CMK (cell line): Measurements from ENCODE around the gene STN1.

Experiments
- DNase-seq: peaks from one replicate; pipeline ENCODE4 v3.0.0-alpha.2; 2010; ENCODE audit warnings: low read depth

STN1 gene

DNA sequence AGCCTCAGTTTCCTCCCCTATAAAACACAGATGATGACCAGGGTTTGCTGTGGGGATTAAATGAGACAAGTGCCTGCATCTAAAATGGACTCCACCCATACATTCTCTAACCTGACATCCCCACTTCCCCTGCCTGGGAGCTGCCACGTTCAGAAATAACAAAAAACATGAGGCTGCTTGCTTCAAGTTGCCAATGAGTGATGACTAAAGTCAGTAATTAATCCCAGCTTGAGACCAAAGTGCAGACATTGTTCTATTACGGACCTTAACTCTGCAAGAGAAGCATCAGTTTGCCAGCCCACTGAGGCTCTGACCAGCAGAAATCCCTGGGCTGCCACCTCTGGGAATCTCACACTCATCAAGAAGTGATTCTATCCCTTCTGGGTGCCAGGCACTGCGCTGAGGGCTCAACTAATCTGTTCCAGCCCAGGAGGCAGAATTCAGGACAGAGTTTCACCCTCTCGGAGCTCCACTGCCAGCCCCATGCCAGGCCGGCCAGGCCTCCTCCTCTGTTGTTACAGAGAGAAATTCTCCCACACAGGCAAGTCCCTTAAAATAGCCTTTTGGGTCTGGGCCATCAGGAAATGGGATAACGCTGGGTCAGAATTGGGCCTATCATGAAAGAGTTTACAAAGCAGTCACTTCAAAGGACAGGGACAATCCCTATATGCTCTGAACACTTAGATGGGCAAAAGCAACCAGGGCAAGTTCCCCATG is 74.0 kb downstream of the STN1 start:
- DNase-seq: no peak

DNA sequence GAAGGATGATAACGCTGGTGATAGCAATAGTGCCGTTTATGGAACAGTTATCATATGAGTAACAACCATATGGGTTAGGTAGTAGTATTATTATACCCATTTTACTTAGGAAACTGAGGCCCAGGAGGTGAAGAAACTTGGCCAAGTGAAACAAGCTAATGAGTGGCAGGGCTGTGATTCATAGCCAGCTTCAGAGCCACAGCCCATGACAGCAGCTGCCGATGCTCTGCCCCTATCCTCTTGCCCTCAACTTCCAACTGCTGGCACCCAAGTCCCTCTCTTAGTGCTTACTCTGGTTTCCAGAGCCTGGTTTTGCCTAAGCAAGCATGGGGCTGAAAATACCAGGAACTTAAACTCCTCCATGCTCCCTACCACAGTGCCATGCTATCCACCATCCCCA is 74.9 kb downstream of the STN1 start:
- no peak for DNase-seq

DNA sequence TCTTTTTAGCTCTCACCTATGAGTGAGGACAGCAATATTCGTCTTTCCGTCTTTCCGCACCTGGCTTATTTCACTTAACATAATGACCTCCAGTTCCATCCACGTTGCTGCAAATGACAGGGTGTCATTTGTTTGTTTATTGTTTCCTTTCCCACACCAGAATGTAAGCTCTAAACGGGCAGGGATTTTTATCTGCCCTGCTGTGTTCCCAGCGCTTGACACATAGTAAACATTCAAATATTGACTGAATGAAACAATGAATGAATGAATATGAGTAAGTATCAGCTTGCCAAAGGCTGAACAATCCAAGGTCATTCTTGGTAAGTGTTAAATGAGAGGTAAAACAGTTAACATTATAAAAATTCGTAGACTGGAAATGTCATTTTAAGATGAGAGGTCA is 75.4 kb downstream of the STN1 start:
- DNase-seq: no peak

DNA sequence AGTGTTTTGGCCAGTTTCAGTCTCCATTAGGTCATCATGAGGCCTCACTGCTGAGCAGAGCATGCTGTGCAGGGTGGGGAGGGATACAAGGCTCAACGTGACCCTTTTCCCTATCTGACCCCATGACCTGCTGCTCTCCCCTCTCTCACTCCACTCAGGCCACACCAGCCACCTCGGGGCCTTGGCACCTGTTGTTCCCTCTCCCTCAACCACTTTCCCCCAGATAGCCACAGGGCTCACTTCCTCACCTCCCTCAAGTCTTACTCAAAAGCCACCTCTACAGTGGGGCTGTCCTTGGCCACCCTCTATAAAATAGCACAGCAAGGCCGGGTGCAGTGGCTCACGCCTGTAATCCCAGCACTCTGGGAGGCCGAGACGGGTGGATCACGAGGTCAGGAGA is 76.5 kb downstream of the STN1 start:
- no peak for DNase-seq

DNA sequence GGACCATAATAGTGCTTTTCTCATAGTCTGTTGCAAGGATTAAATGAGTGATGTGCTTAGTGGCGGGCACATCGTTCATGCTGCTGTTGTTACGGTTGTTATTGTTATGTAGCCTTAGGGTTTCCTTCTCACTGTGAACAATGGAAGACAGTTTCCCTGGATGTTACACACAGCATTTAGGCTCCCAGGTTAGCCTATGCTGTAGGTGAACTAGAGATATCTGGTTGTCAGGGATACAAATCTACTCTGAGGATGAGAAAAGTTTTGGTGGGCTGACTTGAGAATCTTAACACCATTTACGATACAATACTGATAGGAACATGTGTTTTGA is 77.3 kb downstream of the STN1 start:
- DNase-seq: no peak

DNA sequence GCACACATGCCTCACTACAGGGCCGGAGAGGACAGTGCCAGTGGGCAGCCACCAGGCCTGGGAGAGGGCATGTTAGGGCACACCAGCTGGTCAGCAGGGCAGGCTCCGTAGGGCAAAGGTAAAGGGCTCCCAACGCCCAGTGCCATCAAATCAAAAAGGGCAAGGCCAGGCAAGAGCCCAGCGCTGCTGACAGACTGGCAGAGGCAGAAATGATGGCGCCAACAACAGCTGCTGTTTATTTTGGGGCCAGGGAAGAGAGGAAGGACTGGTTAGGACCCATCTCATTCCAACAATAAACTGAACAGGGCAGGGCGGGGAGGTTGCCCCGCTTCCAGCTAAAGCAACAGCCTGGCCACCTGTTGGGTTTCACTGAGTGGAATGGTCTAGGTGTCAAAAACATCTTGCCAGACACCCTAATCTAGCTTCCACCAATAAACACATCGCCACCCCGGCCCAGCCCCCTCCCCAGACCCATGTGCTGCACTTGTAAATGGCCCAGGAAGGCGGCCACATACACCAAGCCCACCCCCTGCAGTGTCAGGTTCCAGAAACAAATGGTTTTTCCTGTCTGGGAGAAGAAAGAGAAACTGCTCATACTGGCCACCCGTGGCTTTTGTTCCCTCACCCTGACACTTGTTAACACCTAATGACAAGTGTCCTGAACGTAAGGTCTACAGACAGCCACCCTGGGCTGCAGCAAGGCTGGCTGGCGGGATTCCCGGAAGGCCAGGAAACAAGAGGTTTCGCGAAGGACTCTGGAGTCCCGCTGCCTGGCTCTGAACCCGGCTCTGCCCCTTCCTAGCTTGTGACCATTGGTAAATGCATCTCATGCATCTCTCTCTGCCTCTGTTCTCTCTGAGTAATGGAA is 77.9 kb downstream of the STN1 start:
- no peak for DNase-seq

DNA sequence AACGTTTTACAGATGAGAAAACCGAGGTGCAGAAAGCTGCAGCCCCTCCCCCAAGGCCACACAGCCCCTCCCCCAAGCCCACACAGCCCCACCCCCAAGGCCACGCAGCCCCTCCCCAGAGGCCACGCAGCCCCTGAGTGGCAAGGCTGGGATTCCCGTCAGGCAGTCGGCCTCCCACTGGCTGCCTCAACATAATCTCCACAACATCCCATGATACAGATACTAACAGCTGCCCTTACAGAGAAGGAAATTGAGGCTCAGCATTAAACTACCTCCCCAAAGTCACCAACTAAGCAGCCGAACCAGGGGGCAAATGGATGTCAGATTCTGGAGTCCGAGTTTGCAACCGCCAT is 78.5 kb downstream of the STN1 start:
- no peak for DNase-seq

DNA sequence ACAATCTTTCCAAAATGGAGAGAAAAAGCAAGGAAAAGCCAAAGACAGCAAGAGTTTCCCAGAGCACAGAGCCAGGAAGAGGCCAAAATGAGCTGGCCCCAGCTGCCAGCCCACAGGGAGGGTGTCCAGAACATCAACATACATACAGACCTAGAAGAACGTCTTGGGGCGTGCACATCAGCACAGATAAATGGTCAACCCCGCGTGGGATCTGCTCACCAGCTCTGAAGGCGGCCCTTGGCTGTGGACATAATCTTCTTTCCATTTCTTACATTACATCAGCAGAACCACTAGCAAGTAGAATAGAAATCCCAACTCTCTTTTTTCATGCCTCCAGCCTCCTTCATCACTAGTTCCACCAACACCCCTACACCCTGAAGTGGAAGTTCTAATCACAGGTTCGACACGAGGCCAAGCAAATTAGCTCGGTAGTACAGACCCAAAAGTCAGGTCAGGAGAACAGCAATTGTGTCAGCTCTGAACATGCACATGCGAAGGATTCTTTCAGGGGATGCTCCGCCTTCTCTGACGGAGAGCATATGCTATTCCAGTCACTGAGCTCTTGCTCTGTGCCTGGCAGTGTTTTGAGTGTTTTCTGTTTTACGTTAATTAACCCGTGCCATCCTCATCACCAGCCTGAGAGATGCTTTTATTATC is 79.0 kb downstream of the STN1 start:
- DNase-seq: no peak

DNA sequence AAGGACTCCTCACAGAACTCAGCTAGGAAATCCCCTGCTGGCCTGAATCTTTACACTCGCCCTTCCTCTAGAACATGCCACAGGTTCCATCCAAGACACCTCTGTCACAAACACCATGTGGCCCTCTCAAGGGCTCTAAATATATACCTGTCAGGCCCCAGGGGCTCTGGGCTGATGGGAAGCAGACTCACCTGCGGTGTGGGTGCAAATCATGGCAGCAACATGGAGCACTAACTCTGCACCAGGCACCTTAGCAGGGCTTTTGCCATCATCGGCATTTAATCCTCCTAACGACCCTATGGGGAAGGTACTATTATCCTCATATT is 80.0 kb downstream of the STN1 start:
- no peak for DNase-seq

DNA sequence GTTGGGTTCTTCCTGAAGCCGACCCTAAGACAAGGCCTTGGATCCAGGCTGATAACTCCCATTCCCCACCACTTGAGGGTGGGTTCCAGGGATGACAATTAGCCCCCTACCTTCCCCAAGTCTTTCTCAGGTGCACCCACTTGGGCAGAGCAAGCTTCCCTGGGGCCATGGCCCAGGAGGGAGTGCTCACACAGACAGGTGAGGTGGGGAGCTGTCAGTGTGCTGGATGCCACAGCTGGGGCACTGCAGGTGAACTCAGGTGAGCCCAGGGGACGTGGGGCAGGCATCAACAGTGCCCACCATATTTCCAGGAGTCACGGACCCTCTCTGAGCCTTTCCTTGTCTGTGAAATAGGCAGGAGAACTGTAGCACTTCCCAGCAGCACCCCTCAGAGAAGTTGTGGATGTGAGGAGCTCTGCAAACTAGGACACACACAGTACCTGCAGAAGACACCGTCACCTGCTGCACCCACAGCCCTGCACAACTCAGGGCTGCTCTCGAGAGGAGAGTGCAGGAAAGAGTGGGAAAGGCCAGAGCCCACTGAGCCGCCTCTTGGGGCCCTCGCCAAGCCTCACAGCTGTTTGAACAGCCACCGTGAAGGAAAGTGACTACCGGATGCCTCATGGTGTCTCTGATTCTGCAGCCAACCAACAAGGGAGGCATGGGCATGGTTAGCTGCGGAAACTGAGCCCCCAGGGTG is 80.5 kb downstream of the STN1 start:
- no peak for DNase-seq

DNA sequence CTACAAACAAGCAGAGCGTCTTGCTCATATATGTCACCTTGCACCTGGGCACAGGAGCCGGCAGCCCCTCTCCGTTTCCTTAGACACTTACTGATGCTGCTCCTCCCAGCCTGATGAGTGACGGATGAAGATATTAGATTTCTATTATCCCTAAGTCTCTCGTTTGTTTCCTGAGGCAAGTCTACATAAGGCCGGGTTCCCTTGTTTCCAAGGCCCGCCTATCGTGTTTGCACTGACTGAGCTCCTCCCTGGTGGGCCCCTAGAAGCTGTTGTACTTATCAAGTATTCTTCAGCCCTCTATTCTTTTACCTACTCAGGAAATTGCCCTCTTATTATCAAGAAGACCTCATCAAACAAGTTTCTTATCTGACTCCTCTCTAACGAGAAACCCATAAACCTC is 81.1 kb downstream of the STN1 start:
- DNase-seq: no peak

DNA sequence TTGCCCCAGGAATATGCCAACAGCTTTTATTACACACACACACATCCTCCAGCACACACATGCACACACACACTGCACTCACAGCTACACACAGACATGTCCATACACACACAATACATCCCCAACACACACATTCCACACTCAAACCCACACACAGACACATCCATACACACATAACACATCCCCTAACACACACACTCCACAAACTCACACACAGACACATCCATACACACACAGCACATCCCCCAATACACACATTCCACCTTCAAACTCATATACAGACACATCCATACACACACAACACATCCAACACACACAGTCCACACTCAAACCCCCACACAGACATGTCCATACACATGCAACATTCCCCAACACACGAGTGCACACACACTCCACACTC is 81.7 kb downstream of the STN1 start:
- DNase-seq: no peak

DNA sequence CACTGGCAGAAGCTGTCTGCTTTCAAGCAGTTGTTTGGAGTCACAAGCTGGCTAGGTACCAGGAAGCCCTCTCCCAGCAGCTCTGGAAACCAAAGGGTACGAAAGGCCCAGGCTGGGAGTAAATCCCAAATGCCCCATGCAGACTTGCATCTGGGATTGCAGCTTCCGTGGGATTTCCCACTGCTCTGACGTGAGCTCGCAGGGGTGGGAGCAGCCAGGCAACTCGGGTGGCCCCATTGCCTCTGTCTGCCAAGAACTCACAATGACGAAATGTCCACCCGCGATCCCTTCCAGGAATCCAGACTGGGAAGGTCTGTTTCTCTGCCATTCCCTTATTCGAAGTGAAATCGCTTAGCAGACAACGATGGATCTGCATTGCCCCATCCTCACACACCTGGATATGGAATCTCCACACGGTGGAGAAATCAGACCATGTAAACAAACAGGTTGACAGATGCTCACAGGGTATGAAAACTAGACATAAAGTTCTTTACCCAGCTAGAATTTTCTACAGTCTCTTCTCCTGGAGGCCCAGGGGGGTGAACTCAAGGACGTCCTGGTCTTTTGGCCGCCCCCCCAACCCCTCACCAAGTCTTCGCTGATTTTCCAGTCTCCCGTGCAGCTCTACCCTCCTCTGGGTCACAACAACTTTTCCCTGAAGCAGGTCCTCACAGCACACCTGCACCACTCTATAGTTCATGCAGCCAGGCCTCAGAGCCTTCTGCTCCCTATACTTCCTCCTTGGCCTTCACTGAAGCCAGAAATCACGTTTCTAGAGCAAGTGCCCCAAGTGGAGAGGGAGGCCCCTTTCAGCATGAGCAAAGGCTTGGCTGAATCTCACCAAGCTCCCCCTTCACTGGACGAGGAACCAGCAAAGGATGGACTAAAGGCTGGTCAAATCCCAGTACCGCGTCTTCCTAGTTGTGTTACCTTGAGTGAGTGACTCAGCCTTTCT is 82.6 kb downstream of the STN1 start:
- no peak for DNase-seq

DNA sequence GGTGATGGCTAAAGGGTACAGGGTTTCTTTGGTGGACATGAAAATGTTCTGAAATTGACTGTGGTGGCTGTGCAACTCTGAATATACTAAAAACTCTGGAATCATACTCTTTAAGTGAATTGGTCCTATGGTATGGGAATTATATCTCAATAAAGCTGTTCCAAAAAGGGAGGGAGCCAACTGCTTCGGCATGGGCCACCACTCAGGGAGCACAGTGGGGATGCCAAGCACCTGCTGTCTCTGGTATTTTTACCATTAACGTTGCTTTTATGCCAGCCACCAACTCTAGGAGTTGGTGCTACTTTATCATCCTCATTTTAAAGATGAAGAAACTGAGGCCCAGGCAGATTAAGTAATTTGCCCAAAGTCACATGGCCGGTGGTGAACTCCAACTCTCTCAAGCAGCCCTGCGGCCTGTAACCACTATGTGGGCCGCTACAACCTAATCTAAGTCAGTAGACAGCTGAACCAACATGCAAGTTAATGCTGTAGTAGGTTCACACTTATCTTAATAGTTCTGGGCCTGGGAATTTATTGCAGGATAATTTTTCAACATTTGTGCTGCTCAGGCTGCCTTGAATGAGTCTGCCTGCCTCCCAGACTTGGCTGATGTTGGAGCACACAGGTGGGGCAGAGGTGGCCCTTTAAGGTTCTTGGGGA is 83.4 kb downstream of the STN1 start:
- DNase-seq: no peak

DNA sequence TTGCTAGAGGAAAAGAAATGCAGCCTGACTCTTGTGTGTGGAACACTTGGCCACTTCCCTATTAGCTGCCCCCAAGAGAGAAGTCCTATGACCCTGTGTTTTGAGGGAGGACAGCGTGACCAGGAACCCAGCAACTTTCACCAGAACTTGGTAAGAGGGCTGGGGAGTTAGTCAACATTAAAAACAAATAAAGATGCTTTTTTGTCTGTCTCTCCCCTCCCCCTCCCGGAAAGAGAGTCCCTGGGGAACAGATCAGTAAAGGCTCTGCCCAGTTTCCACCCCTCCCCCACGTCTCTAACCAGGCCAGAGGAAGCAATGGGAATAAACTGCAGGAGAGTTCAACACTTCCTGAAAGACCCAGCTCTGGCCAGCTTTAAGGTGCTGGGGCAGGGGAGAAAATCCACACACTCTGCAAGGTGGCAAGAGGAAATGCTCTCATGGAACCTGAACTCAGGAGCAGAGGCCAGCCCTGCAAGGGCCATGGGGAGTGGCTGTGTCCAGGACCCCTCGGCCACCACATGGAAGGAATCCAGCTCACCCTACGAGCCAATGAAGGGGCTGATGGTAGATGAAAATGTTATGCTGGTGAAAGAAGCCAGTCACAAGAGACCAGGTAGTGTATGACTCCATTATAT is 84.1 kb downstream of the STN1 start:
- DNase-seq: no peak

DNA sequence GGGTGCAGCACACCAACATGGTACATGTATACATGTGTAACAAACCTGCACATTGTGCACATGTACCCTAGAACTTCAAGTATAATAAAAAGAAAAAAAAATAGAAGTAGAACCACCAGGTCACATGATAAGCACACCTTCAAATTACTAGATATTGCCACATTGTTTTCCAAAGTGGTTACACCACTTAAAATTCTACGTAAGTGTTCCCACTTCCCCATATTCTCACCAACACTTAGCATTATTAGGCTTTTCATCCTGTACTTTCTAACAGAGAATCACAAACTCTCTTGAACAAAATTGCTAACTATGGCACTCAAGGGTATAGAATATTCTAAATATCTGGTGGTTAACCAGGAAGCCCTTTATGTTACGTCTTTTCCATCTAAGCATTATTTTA is 85.2 kb downstream of the STN1 start:
- DNase-seq: no peak
